ENCODE results near the gene FILIP1L.

DNA sequence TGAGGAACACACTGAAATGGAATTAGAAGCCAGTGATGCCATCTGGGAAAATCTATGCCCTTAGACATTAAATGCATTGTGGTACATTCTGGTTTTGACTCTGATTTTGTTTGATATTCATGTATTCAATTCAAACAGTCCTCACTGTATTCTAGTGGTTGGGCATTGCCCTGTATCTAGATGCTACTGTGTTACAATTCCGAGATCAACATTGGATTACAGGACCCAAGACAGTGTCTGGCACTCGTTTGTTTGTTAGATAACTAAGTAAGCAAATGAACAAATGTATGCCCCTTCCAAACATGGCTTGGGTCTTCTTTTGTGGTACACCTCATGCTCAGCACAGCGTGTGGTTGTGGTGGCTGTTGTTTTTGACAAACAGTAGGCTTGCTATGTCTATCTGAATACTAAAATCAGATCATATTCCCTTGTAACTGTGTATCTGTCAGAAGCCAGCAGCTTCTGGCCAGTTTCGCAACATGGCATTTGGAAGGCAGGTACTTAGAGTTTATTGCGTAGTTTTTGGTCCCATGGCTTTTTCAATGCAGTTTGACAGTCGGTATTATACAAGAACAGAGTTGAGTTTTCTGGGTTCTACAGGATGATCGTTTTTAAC is 5.7 kb downstream of the FILIP1L start:
- TF ChIP-seq, protein P1, sequence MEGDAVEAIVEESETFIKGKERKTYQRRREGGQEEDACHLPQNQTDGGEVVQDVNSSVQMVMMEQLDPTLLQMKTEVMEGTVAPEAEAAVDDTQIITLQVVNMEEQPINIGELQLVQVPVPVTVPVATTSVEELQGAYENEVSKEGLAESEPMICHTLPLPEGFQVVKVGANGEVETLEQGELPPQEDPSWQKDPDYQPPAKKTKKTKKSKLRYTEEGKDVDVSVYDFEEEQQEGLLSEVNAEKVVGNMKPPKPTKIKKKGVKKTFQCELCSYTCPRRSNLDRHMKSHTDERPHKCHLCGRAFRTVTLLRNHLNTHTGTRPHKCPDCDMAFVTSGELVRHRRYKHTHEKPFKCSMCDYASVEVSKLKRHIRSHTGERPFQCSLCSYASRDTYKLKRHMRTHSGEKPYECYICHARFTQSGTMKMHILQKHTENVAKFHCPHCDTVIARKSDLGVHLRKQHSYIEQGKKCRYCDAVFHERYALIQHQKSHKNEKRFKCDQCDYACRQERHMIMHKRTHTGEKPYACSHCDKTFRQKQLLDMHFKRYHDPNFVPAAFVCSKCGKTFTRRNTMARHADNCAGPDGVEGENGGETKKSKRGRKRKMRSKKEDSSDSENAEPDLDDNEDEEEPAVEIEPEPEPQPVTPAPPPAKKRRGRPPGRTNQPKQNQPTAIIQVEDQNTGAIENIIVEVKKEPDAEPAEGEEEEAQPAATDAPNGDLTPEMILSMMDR (conservative IDR thresholded peaks at IDR 0.05; ENCODE audit: low read length), result no peak
- no peak for TF ChIP-seq EZH2phosphoT487 (IDR thresholded peaks at IDR 0.05; ENCODE audit: borderline replicate concordance)

Data from Loucy (cell line).